ENCODE data around the gene AMBRA1. TPM values are rescaled to one million over a fixed set of nuclear protein-coding genes. Genes with fewer than 3 reads are reported as not detected.

AMBRA1 gene
- total and polyA plus RNA-seq, 2 donors (not counting 3 experiments of a cell fraction or from before 2014, with no cell fraction given), result 18.4 to 32.4 TPM

DNA sequence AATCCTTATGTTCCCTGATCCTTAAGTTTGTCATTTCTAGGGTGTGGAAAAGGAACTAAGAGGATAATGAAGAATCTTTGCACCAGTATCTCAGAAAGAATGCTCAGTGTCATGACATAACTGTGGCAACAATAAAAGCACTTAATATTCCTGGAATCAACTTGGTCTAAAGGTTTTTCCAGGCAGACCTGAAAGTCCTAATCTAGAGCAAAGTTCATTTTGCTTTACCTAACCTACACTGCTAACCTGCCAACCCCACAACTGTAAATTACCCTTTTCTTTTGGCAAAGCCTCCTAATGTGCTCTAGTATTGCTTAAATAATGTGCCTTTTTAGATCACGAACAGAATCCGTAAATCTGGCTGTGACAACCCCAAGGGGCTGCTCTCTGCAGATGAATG lies 82.5 kb downstream of the AMBRA1 start:
- no peak for TF ChIP-seq EZH2 (IDR thresholded peaks at IDR 0.05; ENCODE audit: borderline replicate concordance, low read depth, low read length, severe bottlenecking)
- intact Hi-C loops (cut with micrococcal nuclease) (no loop called here), dilution Hi-C loops (cut with MboI; ENCODE audit: extremely low pct_ligation_motif_present, low sequenced_read_pairs) (no loop called here)
- CTCF ChIA-PET, result no interaction called here
- Histone ChIP-seq H2AFZ (ENCODE audit: low read depth, low read length) (no peak overlapping the region), H3K9me3 (replicated peaks; ENCODE audit: control insufficient read depth, insufficient read depth, low read length) (no peaks in the 10 kb centered on the region), H3K9me1 (replicated peaks; ENCODE audit: control insufficient read depth, extremely low read depth, insufficient read depth, low read length) (no peaks in the 10 kb centered on the region), H3K4me2 (ENCODE audit: insufficient read depth, low read length) (no peak overlapping the region), H3K27me3 (ENCODE audit: control insufficient read depth in 2 of 2, insufficient read depth in 2 of 2, low read length in 2 of 2) (no peaks in the 10 kb centered on the region), H3K4me3 (replicated peaks in 1 of 3; ENCODE audit: insufficient read depth in 1 of 3, low read depth in 1 of 3, low read length in 3 of 3) (no peak overlapping the region), H3K9ac (replicated peaks; ENCODE audit: extremely low read depth, insufficient read depth, low read length) (no peak overlapping the region), H3K79me2 (ENCODE audit: control insufficient read depth, insufficient read depth, low read length) (peaks cover 6% of the 10 kb centered on the region), H3K27ac (ENCODE audit: insufficient read depth, low read depth, low read length) (no peak overlapping the region), H3K36me3 (ENCODE audit: control insufficient read depth in 2 of 2, extremely low read depth in 1 of 2, insufficient read depth in 2 of 2, low read length in 2 of 2) (peaks cover 4 to 5% of the 10 kb centered on the region in 2 experiments), H4K20me1 (replicated peaks; ENCODE audit: control insufficient read depth, extremely low read depth, insufficient read depth, low read length) (no peaks in the 10 kb centered on the region), H3K4me1 (ENCODE audit: control insufficient read depth, extremely low read depth, insufficient read depth, low read length) (peaks cover 12% of the 10 kb centered on the region)
- DNase-seq (ENCODE audit: low read depth, low spot score), result no peak
- POLR2A ChIA-PET, result no interaction called here
- no TSS peak for BruUV-seq (replicated peaks)
- no peak for FAIRE-seq

GRCh38 chr11:46508360-46508759 lies 85.5 kb downstream of the AMBRA1 start:
- CTCF ChIA-PET, result interaction anchor here (1.2 to 3.5 kb wide), 2 partner anchors 18 to 21 kb away, joined by 7 to 24 read pairs; no protein-coding TSS in a partner anchor
- dilution Hi-C loops (cut with MboI; ENCODE audit: extremely low pct_ligation_motif_present, low sequenced_read_pairs), result no loop called here

More at GRCh38 chr11:46508360-46508759, 85.5 kb downstream of the AMBRA1 start:
- H3K36me3 ChIP-seq (ENCODE audit: control insufficient read depth in 2 of 2, extremely low read depth in 1 of 2, insufficient read depth in 2 of 2, low read length in 2 of 2), result peaks cover 5 to 7% of the 10 kb centered on the region in 2 experiments
- H4K20me1 ChIP-seq (replicated peaks; ENCODE audit: control insufficient read depth, extremely low read depth, insufficient read depth, low read length), result no peaks in the 10 kb centered on the region
- no peak overlapping the region for H3K27ac ChIP-seq (ENCODE audit: insufficient read depth, low read depth, low read length)
- no TSS peak for BruUV-seq (replicated peaks)
- H2AFZ ChIP-seq (ENCODE audit: low read depth, low read length), result no peak overlapping the region
- peaks cover 4% of the 10 kb centered on the region for H3K79me2 ChIP-seq (ENCODE audit: control insufficient read depth, insufficient read depth, low read length)
- H3K4me1 ChIP-seq (ENCODE audit: control insufficient read depth, extremely low read depth, insufficient read depth, low read length), result peaks cover 1% of the 10 kb centered on the region
- FAIRE-seq (no peak), DNase-seq (ENCODE audit: low read depth, low spot score) (no peak)
- no peaks in the 10 kb centered on the region for H3K27me3 ChIP-seq (ENCODE audit: control insufficient read depth in 2 of 2, insufficient read depth in 2 of 2, low read length in 2 of 2)
- intact Hi-C loops (cut with micrococcal nuclease), result no loop called here
- no peak overlapping the region for H3K4me2 ChIP-seq (ENCODE audit: insufficient read depth, low read length)
- no peak overlapping the region for H3K9ac ChIP-seq (replicated peaks; ENCODE audit: extremely low read depth, insufficient read depth, low read length)
- H3K9me1 ChIP-seq (replicated peaks; ENCODE audit: control insufficient read depth, extremely low read depth, insufficient read depth, low read length), result no peaks in the 10 kb centered on the region
- POLR2A ChIA-PET, result no interaction called here
- no peak overlapping the region for H3K4me3 ChIP-seq (replicated peaks in 1 of 3; ENCODE audit: insufficient read depth in 1 of 3, low read depth in 1 of 3, low read length in 3 of 3)
- TF ChIP-seq, protein P1, sequence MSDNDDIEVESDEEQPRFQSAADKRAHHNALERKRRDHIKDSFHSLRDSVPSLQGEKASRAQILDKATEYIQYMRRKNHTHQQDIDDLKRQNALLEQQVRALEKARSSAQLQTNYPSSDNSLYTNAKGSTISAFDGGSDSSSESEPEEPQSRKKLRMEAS (IDR thresholded peaks at IDR 0.05; ENCODE audit: insufficient read depth, insufficient read length), result no peak
- TF ChIP-seq FOS (IDR thresholded peaks at IDR 0.05; ENCODE audit: borderline replicate concordance, insufficient read depth, low read length) (no peak), JUN (IDR thresholded peaks at IDR 0.05; ENCODE audit: borderline replicate concordance, insufficient read depth, insufficient read length, low read depth) (no peak), POLR2AphosphoS5 (IDR thresholded peaks at IDR 0.05; ENCODE audit: insufficient read depth, low read depth, low read length) (no peak), POLR2A (IDR thresholded peaks at IDR 0.05; ENCODE audit: low read depth, low read length) (no peak), EZH2 (IDR thresholded peaks at IDR 0.05; ENCODE audit: borderline replicate concordance, low read depth, low read length, severe bottlenecking) (no peak), MYC (IDR thresholded peaks at IDR 0.05; ENCODE audit: low read depth, low read length) (no peak), GATA2 (IDR thresholded peaks at IDR 0.05; ENCODE audit: insufficient read depth, insufficient read length, low read depth, low read length) (no peak), CTCF (IDR thresholded peaks at IDR 0.05; ENCODE audit: extremely low read depth in 1 of 2, insufficient read depth in 1 of 2, low read depth in 1 of 2, low read length in 2 of 2) (no peak)
- no peaks in the 10 kb centered on the region for H3K9me3 ChIP-seq (replicated peaks; ENCODE audit: control insufficient read depth, insufficient read depth, low read length)
